ENCODE results near the gene MIER3. TPM values are rescaled to one million over a fixed set of nuclear protein-coding genes. Genes with fewer than 3 reads are reported as not detected.

Gene MIER3
- total RNA-seq, 4 donors from 2014 or later: 36.9 to 71.0 (median 48.8) TPM

Other genes starting within 250 kb of the MIER3 start
- 10 to 100 TPM; 19.5 to 26.2 (median 22.9) TPM for gene MAP3K1, start 136.6 kb downstream of the MIER3 start, total RNA-seq
- 10 to 100 TPM in 2 of 4 donors, 1 to 10 TPM in 2; 3.3 to 16.8 (median 8.0) TPM for gene SETD9, start 42.5 kb downstream of the MIER3 start, total RNA-seq
- gene GPBP1, start 221.9 kb upstream of the MIER3 start, total RNA-seq: 100 to 1,000 TPM in 1 of 4 donors, 10 to 100 TPM in 3; 74.3 to 107 (median 84.9) TPM

Data from tibial nerve (tissue), 4 donors.